Aorta (tissue), 5 donors: Measurements from ENCODE around the gene MCTP2. TPM values are rescaled to one million over a fixed set of nuclear protein-coding genes. Genes with fewer than 3 reads are reported as not detected.
"Not testable (repeated sequence)": the region's sequence is repeated elsewhere in the genome, so short reads cannot be mapped to it uniquely, and the experiment has no call there.

Experiments
- ATAC-seq: fragments of 200-7000 bp; cut with Tn5 transposase; one replicate; pipeline ENCODE4 v1.9.1; 2022; ENCODE audit warnings: moderate library complexity; ENCODE audit not compliant: low FRiP score
- DNase-seq, 2 donors: peaks; one replicate each; pipeline ENCODE4 v3.0.0-alpha.2; 2020
- H3K27ac ChIP-seq, 2 donors: one replicate each; pipeline ENCODE4 v1.5.1; 2013; ENCODE audit warnings: low read length in 2 of 2, mild to moderate bottlenecking in 2 of 2, moderate library complexity in 2 of 2, control low read depth in 1 of 2, inconsistent platforms in 1 of 2, low read depth in 1 of 2
- H3K27me3 ChIP-seq, 2 donors: one replicate each; pipeline ENCODE4 v1.6.1; 2013; ENCODE audit warnings: control low read depth in 1 of 2, low read length in 1 of 2, mild to moderate bottlenecking in 1 of 2, moderate library complexity in 1 of 2; ENCODE audit not compliant: insufficient read depth in 2 of 2, control insufficient read depth in 1 of 2
- H3K36me3 ChIP-seq, 2 donors: one replicate each; pipeline ENCODE4 v1.6.1; 2013; ENCODE audit warnings: control low read depth in 1 of 2, low read length in 1 of 2, mild to moderate bottlenecking in 1 of 2; ENCODE audit not compliant: insufficient read depth in 2 of 2, control insufficient read depth in 1 of 2
- H3K4me1 ChIP-seq, 2 donors: one replicate each; pipeline ENCODE4 v1.6.1; 2013; ENCODE audit warnings: low read length in 2 of 2, control low read depth in 1 of 2, mild to moderate bottlenecking in 1 of 2, moderate library complexity in 1 of 2; ENCODE audit not compliant: insufficient read depth in 2 of 2, control insufficient read depth in 1 of 2
- H3K4me3 ChIP-seq, 2 donors: one replicate each; pipeline ENCODE4 v1.5.1; 2013; ENCODE audit warnings: low read length in 2 of 2, control low read depth in 1 of 2, mild to moderate bottlenecking in 1 of 2
- H3K9me3 ChIP-seq: one replicate; pipeline ENCODE4 v1.6.1; 2013; ENCODE audit warnings: mild to moderate bottlenecking, low read length; ENCODE audit not compliant: control insufficient read depth
- WGBS, 2 donors: extraction: QIAGEN DNeasy Blood & Tissue Kit; methylation state at CpG; one replicate each; pipeline ENCODE4 v1.1.7; 2013; 5-methylcytosine and 5-hydroxymethylcytosine counted together
- intact Hi-C, 2 donors: fragments of 100-400 bp; cut with DNase I; formaldehyde crosslinking; loops; one replicate each; pipeline versions ENCODE4 v1.14.2 to v1.15.0; 2022
- polyA plus RNA-seq, 2 donors: library from polyadenylated mRNA; stranded (reverse); fragments of 200-250 nt; gene quantifications; one replicate each; pipeline ENCODE4 v1.2.3, GENCODE V29; 2013
- total RNA-seq, 2 donors: library from RNA; stranded (reverse); fragmentation: NEBNext Ultra II Directional; extraction: Animal tissue kit (Norgen Biotek cat#: 25700); gene quantifications; one replicate each; pipeline ENCODE4 v1.2.1, GENCODE V29; 2021
- donor health status: healthy with polysubstance abuse.
- donor health status: Bipolar disorder and iron deficiency.
- donor health status: DM: no; HTN: no; CAD: no.
- donor health status: DM: no; HTN: no; CAD: no.
- donor health status: DM: yes; HTN: yes; CAD: no.

The MCTP2 gene
- total and polyA plus RNA-seq, 4 donors, result 0.13 to 9.6 (median 4.3) TPM

DNA sequence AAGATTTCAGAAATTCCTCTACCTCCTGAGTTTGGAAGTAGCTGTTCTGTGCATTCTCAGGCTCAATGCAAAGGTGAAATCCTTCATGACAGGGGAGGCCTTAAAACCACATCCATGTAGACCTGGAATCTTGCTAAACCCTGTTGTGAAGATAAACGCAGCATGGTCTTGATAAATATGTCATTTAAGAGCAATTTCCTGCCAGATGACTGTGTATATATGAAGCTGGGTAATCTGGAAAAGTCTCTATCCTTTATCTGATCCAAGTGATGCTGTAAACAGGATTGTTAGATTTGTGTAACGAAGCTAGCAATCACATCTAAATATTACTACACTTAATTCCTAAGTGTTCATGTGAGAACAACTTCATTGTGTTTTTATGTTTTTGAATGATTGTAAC is 9.1 kb downstream of the MCTP2 start:
- no peak for ATAC-seq
- Histone ChIP-seq H3K4me1 (no peaks in the 10 kb centered on the region), H3K4me3 (no peak overlapping the region), H3K36me3 (no peaks in the 10 kb centered on the region), H3K27me3 (no peaks in the 10 kb centered on the region), H3K27ac (no peak overlapping the region), H3K9me3 (no peaks in the 10 kb centered on the region)
- DNase-seq, result no peak
- intact Hi-C loops, result no loop called here
- WGBS, 2 donors, result 70 to 71% methylated on average over 2 of the region's 2 CpGs

- no peaks in the 10 kb centered on the region for H3K36me3 ChIP-seq
- H3K4me3 ChIP-seq, result no peak overlapping the region
- 84 to 87% methylated on average over 2 of the region's 2 CpGs for WGBS, 2 donors
- no peaks in the 10 kb centered on the region for H3K27me3 ChIP-seq
- no peak overlapping the region for H3K27ac ChIP-seq
- ATAC-seq (no peak), DNase-seq (no peak)
- H3K9me3 ChIP-seq, result no peaks in the 10 kb centered on the region
- H3K4me1 ChIP-seq, result no peaks in the 10 kb centered on the region
- intact Hi-C loops, result no loop called here
These were observed 10.9 kb downstream of the MCTP2 start for GRCh38 chr15:94242257-94242656.

DNA sequence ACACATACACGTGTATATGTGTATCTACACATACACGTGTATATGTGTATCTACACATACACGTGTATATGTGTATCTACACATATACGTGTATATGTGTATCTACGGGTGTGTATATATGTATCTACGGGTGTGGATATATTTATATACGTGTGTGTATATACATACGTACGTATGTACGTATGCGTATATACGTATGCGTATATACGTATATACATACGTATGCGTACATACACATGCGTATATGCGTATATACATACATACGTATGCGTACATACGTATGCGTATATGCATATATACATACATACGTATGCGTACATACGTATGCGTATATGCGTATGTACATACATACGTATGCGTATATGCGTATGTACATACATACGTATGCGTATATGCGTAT is 11.6 kb downstream of the MCTP2 start:
- H3K4me3 ChIP-seq, intact Hi-C loops, H3K36me3 ChIP-seq, H3K9me3 ChIP-seq, DNase-seq, H3K27me3 ChIP-seq, ATAC-seq, H3K4me1 ChIP-seq, H3K27ac ChIP-seq: not testable (repeated sequence)
- WGBS, 2 donors, result 97 to 98% methylated on average over 33 of the region's 33 CpGs

DNA sequence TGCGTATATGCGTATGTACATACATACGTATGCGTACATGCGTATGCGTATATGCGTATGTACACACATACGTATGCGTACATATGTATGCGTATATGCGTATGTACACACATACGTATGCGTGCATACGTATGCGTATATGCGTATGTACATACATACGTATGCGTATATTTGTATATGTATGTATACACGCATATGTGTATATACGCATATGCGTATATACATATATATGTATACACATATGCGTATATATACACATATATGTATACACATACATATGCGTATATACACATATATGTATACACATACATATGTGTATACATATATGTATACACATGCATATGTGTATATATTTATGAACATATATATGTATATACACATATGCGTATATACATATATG is 12.1 kb downstream of the MCTP2 start:
- intact Hi-C loops, result no loop called here
- Histone ChIP-seq H3K27ac (no peak overlapping the region), H3K36me3 (no peaks in the 10 kb centered on the region), H3K4me3 (no peak overlapping the region), H3K27me3 (no peaks in the 10 kb centered on the region), H3K4me1 (no peaks in the 10 kb centered on the region), H3K9me3 (no peaks in the 10 kb centered on the region)
- DNase-seq, result no peak
- ATAC-seq, result no peak
- WGBS, 2 donors, result 97 to 98% methylated on average over 24 of the region's 24 CpGs

DNA sequence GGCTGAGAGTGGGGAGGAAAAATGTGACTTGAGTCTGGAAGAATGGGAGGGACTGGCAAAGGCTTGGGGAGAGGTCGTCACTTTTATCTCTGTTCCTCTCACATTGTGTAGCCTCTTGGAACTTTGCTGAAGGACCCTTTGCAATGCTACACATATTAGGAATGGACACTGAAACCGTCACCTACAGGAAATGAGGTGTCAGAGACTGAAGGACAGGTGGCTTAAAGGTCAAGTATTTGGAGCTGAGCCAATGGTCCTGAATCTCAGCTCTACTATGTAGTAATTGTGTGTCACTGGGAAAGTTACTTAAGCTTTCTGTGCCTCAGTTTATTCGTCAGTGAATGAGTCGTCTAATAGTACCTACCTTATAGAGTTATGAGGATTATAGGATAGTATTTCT is 14.7 kb downstream of the MCTP2 start:
- no peak overlapping the region for H3K4me3 ChIP-seq
- 80 to 81% methylated on average over 4 of the region's 4 CpGs for WGBS, 2 donors
- no peak overlapping the region for H3K27ac ChIP-seq
- no peaks in the 10 kb centered on the region for H3K36me3 ChIP-seq
- no peaks in the 10 kb centered on the region for H3K27me3 ChIP-seq
- intact Hi-C loops, result no loop called here
- DNase-seq, result no peak
- H3K9me3 ChIP-seq, result no peaks in the 10 kb centered on the region
- no peak for ATAC-seq
- H3K4me1 ChIP-seq, result no peaks in the 10 kb centered on the region

DNA sequence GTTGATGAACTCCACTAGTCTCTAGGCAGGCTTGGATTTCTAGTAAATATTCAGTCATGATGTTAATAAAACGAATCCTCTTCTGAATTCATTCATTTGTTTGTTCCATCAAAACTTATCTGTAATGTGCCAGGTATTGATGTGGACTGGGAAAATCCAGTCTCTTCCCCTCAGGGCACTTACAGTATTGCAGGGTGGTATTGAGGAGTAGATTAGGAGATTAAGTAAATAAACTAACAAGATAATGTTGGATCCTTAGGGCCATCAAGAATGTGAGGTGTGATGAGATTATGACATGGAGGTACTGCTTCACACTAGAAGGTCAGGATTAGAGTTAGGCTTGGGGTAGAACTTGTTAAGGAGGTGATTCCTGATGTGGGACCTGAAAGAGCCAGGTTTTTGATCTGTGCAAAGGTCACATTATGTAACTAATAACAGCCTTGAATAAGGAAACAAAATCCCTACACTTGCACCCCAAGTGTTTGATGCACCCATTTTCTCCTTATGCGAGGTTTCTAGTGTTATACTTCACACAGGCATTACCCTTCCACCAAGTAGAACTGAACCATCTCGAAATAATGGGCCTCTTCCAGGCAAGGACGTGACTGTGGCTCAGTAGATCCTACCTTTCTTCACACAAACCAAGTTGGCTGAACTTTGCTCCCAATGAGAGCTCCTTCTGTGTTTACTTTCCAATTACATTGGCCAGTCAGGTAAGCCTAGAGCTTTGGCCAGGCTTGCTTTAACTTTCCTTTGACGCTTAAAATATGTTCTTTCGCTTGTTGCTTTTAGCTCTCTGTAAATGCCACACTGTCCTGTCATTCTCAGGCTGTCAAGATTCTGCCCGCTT is 16.7 kb downstream of the MCTP2 start:
- H3K27me3 ChIP-seq, result no peaks in the 10 kb centered on the region
- DNase-seq (no peak), ATAC-seq (no peak)
- no peaks in the 10 kb centered on the region for H3K4me1 ChIP-seq
- no peaks in the 10 kb centered on the region for H3K36me3 ChIP-seq
- intact Hi-C loops, result no loop called here
- H3K27ac ChIP-seq, result no peak overlapping the region
- H3K4me3 ChIP-seq, result no peak overlapping the region
- 75 to 83% methylated on average over 7 of the region's 7 CpGs for WGBS, 2 donors
- H3K9me3 ChIP-seq, result peaks cover 2% of the 10 kb centered on the region

GRCh38 chr15:94250801-94251200 is 19.4 kb downstream of the MCTP2 start:
- DNase-seq, result no peak
- WGBS, 2 donors, result 75 to 76% methylated on average over 2 of the region's 2 CpGs
- intact Hi-C loops, result no loop called here

DNA sequence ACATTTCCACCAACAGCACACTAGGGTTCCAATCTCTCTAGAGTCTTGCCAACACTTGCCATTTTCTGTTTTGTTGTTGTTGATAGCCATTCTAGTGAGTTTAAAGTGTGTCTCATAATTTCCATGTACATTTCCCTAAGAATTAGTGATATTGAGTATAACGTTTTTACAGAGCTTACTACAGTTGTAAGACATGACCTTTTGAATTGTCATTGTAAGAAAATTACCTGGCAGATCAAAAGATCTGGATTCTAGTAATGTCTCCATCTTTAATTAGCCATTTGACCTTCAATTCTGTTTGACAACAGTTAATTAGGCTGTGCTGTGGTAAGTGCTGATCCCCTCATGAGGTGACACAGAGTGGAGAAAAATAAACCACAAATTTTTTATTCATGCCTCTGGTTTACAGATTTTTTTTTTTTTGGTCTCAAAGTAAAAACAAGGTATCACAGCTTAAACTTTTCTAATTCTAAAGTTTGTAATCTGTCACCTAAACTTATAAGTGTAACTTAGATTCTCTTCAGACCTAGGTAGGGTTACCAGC is 20.9 kb downstream of the MCTP2 start:
- intact Hi-C loops, result no loop called here
- WGBS, 2 donors, result 73% methylated on average over 1 of the region's 1 CpG
- H3K27me3 ChIP-seq, result no peaks in the 10 kb centered on the region
- H3K9me3 ChIP-seq, result peaks cover 2% of the 10 kb centered on the region
- H3K4me1 ChIP-seq, result no peaks in the 10 kb centered on the region
- DNase-seq, result no peak
- no peak for ATAC-seq
- no peak overlapping the region for H3K4me3 ChIP-seq
- no peak overlapping the region for H3K27ac ChIP-seq
- H3K36me3 ChIP-seq, result no peaks in the 10 kb centered on the region

More at GRCh38 chr15:94250801-94251200, 19.4 kb downstream of the MCTP2 start:
- Histone ChIP-seq H3K9me3 (peaks cover 2% of the 10 kb centered on the region), H3K27me3 (no peaks in the 10 kb centered on the region), H3K27ac (no peak overlapping the region), H3K4me3 (no peak overlapping the region), H3K4me1 (no peaks in the 10 kb centered on the region), H3K36me3 (no peaks in the 10 kb centered on the region)
- ATAC-seq, result no peak

GRCh38 chr15:94252906-94253491 is 21.6 kb downstream of the MCTP2 start:
- intact Hi-C loops, result no loop called here
- peaks cover 2% of the 10 kb centered on the region for H3K9me3 ChIP-seq
- H3K4me1 ChIP-seq, result no peaks in the 10 kb centered on the region
- ATAC-seq, result no peak
- H3K36me3 ChIP-seq, result no peaks in the 10 kb centered on the region
- no peak for DNase-seq
- H3K4me3 ChIP-seq, result no peak overlapping the region
- no peaks in the 10 kb centered on the region for H3K27me3 ChIP-seq
- WGBS, 2 donors, result 78 to 84% methylated on average over 2 of the region's 2 CpGs
- no peak overlapping the region for H3K27ac ChIP-seq
